ENCODE measurements around the gene PLK5.

DNA sequence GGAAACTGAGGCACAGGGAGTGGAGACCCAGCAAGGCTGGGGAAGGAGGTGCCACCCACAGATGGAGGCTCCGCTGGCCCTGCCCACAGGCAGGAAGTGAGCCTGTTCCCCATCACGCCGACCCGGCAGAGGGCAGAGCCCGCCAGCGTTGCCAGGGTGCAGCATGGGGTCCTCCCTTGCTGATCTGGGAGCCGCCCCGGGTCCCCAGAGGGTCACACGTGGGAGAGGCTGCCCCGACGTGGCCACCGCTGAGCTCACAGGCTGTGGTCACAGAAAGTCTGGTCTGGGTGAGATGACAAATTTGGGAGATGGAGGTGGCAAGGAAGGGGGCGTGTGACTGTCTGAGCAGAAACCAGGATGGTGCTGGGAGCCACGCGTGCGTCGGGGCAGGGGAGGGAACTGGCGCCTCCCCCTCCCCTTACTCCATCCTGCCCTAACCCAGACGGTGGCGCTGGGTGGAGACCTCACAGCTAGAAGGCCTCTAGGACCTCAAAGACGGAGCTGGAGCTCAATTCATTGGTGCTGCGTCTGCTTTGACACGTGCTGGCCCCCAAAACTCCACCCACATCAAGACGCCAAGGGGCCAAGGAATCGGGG is 36.5 kb downstream of the PLK5 start:
- TF ChIP-seq, protein P1, sequence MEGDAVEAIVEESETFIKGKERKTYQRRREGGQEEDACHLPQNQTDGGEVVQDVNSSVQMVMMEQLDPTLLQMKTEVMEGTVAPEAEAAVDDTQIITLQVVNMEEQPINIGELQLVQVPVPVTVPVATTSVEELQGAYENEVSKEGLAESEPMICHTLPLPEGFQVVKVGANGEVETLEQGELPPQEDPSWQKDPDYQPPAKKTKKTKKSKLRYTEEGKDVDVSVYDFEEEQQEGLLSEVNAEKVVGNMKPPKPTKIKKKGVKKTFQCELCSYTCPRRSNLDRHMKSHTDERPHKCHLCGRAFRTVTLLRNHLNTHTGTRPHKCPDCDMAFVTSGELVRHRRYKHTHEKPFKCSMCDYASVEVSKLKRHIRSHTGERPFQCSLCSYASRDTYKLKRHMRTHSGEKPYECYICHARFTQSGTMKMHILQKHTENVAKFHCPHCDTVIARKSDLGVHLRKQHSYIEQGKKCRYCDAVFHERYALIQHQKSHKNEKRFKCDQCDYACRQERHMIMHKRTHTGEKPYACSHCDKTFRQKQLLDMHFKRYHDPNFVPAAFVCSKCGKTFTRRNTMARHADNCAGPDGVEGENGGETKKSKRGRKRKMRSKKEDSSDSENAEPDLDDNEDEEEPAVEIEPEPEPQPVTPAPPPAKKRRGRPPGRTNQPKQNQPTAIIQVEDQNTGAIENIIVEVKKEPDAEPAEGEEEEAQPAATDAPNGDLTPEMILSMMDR (IDR thresholded peaks at IDR 0.05; ENCODE audit: insufficient read depth, low read depth, low read length): no peak
- TF ChIP-seq EZH2 (IDR thresholded peaks at IDR 0.05; ENCODE audit: insufficient read depth, low read length): no peak

All from astrocyte (in vitro differentiated cells and primary cell).